Measurements from ENCODE around the gene ATP5ME. TPM values are rescaled to one million over a fixed set of nuclear protein-coding genes. Genes with fewer than 3 reads are reported as not detected.
"Not testable (repeated sequence)": the region's sequence is repeated elsewhere in the genome, so short reads cannot be mapped to it uniquely, and the experiment has no call there.

ATP5ME gene
- total RNA-seq, 1 donor from 2014 or later = 297 TPM

DNA sequence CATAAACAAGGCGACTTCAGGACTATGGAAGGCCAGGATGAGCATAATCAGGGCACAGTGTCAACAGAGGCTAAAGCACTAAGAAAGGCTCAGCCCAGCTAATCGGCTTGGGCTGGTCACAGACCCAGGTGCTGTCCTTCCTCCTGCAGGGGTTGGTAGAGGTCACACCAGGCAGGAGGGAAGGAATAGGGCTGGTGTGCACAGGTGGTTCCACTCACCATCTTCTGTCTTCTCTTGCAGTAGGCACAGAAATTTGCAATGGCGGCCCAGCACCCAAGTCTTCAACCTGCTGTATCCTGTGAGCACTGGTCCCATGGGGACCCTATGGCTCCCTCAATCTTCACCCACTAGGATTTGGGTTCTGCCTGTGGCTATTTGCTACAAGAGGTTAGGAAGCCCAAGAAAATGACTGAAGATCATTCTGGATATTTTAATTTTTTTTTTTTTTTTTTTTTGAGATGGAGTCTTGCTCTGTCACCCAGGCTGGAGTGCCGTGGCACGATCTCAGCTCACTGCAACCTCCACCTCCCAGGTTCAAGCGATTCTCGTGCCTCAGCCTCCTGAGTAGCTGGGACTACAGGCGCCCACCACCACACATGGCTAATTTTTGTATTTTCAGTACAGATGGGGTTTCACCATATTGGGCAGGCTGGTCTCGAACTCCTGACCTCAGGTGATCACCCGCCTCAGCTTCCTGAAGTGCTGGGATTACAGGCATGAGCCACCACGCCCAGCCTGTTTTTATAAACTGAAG lies 4.1 kb downstream of the ATP5ME start:
- DNase-seq (ENCODE audit: low read depth in 2 of 2) = not testable (repeated sequence)

GRCh38 chr4:668219-668618 lies 5.9 kb downstream of the ATP5ME start:
- DNase-seq (ENCODE audit: low read depth in 2 of 2) = not testable (repeated sequence)

- no peak for DNase-seq (ENCODE audit: low read depth in 2 of 2)
Observed at GRCh38 chr4:667545-667925, 6.5 kb downstream of the ATP5ME start.

GRCh38 chr4:666822-667544 lies 7.1 kb downstream of the ATP5ME start:
- no peak for DNase-seq (ENCODE audit: low read depth in 2 of 2)

DNA sequence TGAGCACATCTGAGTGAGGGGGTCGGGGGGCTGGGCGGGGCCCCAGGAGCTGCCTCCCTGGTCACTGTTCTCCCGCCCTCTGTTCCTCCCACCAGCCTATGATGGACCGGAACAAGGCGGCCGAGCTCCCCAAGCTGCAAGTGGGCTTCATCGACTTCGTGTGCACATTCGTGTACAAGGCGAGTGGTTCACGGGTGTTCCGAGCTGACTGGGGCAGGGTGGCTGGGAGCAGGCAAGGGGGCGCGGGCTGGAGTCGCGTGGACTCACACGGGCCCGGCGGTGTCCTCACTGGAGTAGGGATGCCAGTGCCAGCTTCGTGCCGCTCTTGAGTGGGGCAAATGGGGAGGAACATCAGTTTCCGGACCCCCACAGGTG lies 7.7 kb downstream of the ATP5ME start:
- no peak for DNase-seq (ENCODE audit: low read depth in 2 of 2)

DNA sequence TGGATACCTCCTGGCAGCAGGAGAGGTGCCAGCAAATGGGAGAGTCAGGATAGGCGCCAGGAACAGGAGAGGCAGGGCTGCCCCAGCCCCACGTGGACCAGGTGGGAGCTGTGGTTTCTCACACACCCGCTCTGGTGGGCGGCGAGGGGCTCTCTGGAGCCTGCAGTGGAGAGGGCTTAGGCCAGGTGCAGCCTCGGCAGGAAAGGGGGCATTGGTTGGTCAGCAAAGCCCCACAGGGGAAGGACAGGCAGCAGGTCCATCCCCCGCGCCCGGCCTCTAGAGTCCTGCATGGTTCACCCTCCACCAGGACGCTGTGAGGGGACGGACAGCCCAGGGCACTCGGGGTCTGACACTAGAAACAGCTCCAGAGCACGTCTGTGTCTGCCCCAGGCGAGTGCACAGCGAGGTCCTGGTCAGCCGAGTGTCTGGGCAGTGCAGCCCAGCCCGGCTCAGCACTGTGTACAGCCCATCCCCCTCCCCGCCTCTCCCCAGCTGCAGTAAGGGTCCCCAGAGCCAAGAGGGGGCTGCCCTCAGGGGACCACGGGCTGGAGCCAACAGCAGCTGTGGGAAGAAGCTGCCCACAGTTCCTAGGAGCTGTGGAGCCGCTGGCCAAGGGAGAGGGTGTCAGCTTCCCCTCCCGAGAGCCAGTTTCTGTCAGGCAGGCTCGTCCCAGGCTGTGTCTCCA lies 8.2 kb downstream of the ATP5ME start:
- no peak for DNase-seq (ENCODE audit: low read depth in 2 of 2)

GRCh38 chr4:665381-665750 lies 8.7 kb downstream of the ATP5ME start:
- no peak for DNase-seq (ENCODE audit: low read depth in 2 of 2)

DNA sequence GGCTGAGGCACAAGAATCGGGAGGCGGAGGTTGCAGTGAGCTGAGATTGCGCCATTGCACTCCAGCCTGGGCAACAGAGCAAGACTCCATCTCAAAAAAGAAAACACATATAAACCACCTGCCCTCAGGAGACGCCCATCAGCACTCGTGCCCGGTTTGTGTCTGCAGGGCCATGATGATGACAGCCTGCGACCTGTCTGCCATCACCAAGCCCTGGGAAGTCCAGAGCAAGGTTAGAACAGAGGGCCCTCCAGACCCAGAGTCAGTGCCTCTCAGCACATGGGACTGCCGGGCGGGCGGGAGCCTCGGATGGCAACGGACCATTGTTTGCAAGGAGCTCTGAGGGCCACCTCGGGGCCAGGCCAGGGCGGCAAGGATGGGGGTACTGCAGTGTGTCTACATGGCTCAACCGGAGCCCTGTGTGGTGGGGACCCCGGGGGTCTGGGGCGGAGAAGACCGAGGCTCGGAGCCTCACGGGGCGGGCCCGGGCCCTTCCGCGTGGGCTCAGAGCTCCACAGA lies 9.3 kb downstream of the ATP5ME start:
- no peak for DNase-seq (ENCODE audit: low read depth in 2 of 2)

DNA sequence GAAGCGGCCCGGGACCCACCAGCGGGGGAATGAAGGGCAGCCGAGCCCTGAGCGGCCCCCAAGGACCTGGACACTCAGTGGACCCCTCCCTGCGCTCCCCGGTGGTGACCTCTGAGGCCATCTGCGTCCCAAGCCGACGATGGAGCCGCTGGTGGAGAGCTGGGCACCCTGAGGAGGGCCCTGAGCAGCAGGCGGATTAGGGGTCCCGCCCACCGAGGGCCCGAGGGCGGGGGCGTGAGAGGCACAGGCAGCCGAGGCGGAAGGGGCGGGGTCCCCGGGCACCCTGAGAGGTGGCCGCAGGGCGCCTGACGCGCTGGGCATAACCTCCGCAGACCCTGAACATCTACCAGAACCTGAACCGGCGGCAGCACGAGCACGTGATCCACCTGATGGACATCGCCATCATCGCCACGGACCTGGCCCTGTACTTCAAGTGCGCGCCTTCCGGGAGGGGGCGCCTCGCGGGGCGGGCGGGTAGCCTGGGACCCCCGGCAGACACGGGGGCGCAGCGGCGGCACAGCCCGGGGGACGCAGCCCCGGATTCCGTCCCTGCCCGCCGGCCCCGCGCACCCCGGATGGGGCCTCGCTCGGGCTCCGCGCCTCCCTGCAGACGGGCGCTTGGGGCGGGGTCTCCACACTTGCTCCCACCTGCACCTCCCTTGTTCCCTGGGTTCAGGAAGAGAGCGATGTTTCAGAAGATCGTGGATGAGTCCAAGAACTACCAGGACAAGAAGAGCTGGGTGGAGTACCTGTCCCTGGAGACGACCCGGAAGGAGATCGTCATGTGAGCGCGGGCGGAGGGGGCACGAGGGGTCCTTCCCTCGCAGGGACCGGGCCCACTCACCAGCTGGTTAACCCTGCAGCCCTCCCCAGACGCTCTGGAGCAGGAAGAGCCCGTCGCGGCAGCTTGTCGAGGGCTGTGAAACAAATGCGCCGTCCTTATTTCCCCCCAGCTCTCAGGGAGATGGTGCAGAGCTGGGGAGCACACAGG lies 10.3 kb downstream of the ATP5ME start:
- DNase-seq (ENCODE audit: low read depth in 2 of 2) = no peak

GRCh38 chr4:663046-663437 lies 11.0 kb downstream of the ATP5ME start:
- DNase-seq (ENCODE audit: low read depth in 2 of 2) = no peak

- DNase-seq (ENCODE audit: low read depth in 2 of 2) = no peak
Observed at GRCh38 chr4:661881-662761, 12.0 kb downstream of the ATP5ME start.

GRCh38 chr4:661231-661630 lies 12.8 kb downstream of the ATP5ME start:
- no peak for DNase-seq (ENCODE audit: low read depth in 2 of 2)

DNA sequence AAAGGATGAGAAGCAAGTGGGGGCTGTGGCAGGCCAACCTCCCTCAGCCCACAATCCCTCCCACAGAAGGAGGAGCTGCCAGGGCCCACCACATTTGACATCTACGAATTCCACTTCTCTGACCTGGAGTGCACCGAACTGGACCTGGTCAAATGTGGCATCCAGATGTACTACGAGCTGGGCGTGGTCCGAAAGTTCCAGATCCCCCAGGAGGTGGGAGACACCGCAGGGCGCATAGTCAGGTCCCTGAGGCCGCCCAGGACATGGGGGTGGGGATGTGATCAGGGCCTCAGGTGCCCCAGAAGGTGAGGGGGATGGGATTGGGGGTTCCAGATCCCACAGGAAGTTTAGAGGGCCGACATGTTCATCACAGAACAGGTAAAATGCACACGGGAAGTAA lies 13.7 kb downstream of the ATP5ME start:
- DNase-seq (ENCODE audit: low read depth in 2 of 2) = no peak

- no peak for DNase-seq (ENCODE audit: low read depth in 2 of 2)
Observed at GRCh38 chr4:659851-660250, 14.2 kb downstream of the ATP5ME start.

DNA sequence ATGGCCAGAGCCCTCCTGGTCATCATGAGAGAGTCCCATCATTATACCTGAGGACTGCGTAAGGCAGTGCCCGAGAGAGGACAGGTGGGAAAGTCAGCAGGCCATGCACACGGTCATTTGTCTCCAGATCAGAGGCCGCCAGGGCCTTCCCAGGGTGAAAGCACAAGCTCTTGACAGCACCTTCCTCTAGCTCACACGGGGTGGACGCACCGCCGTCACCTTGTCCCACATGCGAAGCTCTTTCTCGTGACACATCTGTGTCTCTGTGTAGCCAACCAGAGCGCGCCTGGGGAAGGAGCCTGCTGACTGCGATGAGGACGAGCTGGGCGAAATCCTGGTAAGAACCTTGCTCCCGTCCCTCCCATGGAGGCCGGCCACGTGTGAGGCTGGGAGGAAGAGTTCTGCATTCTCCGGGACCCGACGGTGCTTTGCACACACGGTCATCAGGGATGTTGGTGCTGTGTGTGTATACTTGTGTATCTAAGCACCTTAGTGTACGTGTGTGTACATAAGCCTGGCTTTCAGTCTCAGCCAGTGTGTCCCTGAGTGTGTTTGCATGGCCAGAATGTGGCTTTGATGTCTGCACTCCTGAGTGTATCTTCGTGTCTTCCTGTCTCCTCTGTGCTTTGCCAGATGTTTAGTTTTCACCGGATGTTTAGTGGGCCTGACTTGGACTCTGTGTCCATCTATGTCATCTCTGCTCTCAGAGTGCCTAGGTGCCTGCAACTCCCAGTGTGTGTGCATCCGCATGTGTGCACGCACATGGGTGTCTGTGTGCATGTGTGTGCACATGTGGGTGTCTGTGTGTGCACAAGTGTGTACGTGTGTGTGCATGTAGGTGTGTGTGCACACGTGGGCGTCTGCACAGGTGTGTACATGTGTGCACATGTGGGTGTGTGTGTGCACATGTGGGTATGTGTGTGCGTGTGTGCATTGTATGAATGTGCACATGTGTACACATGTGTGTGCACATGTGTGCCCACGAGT lies 15.1 kb downstream of the ATP5ME start:
- DNase-seq (ENCODE audit: low read depth in 2 of 2) = no peak

- no peak for DNase-seq (ENCODE audit: low read depth in 2 of 2)
Observed at GRCh38 chr4:657834-658667, 16.0 kb downstream of the ATP5ME start.

- DNase-seq (ENCODE audit: low read depth in 2 of 2) = no peak
Observed at GRCh38 chr4:657338-657833, 16.7 kb downstream of the ATP5ME start.
